ACC112 (cell line): Measurements from ENCODE around the gene CNOT1.
A peak's percentile ranks its signal among the peaks of the same experiment; 100 is the strongest.
"Not testable (repeated sequence)": the region's sequence is repeated elsewhere in the genome, so short reads cannot be mapped to it uniquely, and the experiment has no call there.

ENCODE experiments used
- H2AFZ ChIP-seq: fragments of 200-600 bp; sonication (generic); one replicate; pipeline ENCODE4 v1.6.0; 2017; ENCODE audit warnings: antibody characterized with exemption, low read length; ENCODE audit not compliant: unreplicated experiment
- H3K27ac ChIP-seq: fragments of 200-600 bp; sonication (generic); 2 replicates; pipeline ENCODE4 v1.5.1; 2014; ENCODE audit warnings: low read depth, mild to moderate bottlenecking, antibody characterized with exemption, low read length, moderate library complexity
- H3K27me3 ChIP-seq: fragments of 200-600 bp; sonication (generic); 2 replicates; pipeline ENCODE4 v1.6.1; 2014; ENCODE audit warnings: mild to moderate bottlenecking, antibody characterized with exemption, low read length, moderate library complexity, mixed read lengths; ENCODE audit not compliant: insufficient read depth
- H3K36me3 ChIP-seq: fragments of 200-600 bp; sonication (generic); 2 replicates; pipeline ENCODE4 v1.6.1; 2016; ENCODE audit warnings: mild to moderate bottlenecking, antibody characterized with exemption, low read length, moderate library complexity, mixed read lengths; ENCODE audit not compliant: insufficient read depth
- H3K4me1 ChIP-seq: fragments of 200-600 bp; sonication (generic); one replicate; pipeline ENCODE4 v1.6.1; 2016; ENCODE audit warnings: low read length, mixed read lengths; ENCODE audit not compliant: insufficient read depth, unreplicated experiment, control insufficient read depth
- H3K4me3 ChIP-seq: fragments of 200-600 bp; sonication (generic); 2 replicates; pipeline ENCODE4 v1.5.1; 2014; ENCODE audit warnings: mild to moderate bottlenecking, low read depth, low read length
- H3K79me2 ChIP-seq: fragments of 200-600 bp; sonication (generic); one replicate; pipeline ENCODE4 v1.6.0; 2016; ENCODE audit warnings: low read length; ENCODE audit not compliant: control insufficient read depth, unreplicated experiment, insufficient read depth

Gene CNOT1

GRCh38 chr16:58638148-58639036 lies 8.8 kb upstream of the CNOT1 start:
- H3K36me3 ChIP-seq: no peaks in the 10 kb centered on the region

GRCh38 chr16:58637021-58637420 lies 7.4 kb upstream of the CNOT1 start:
- not testable (repeated sequence) for H3K79me2 ChIP-seq, H3K4me1 ChIP-seq, H3K27me3 ChIP-seq, H2AFZ ChIP-seq, H3K4me3 ChIP-seq, H3K27ac ChIP-seq, H3K36me3 ChIP-seq

More at GRCh38 chr16:58638148-58639036, 8.8 kb upstream of the CNOT1 start:
- H3K27ac ChIP-seq: no peak overlapping the region
- peaks cover 5% of the 10 kb centered on the region for H3K4me1 ChIP-seq
- H3K27me3 ChIP-seq: no peaks in the 10 kb centered on the region
- H3K4me3 ChIP-seq: no peak overlapping the region
- no peak overlapping the region for H2AFZ ChIP-seq
- no peaks in the 10 kb centered on the region for H3K79me2 ChIP-seq

- Histone ChIP-seq H3K4me3 (no peak overlapping the region), H3K27me3 (no peaks in the 10 kb centered on the region), H3K79me2 (no peaks in the 10 kb centered on the region), H2AFZ (no peak overlapping the region), H3K36me3 (no peaks in the 10 kb centered on the region), H3K27ac (no peak overlapping the region), H3K4me1 (peaks cover 5% of the 10 kb centered on the region)
Measured at GRCh38 chr16:58636466-58636865, 6.8 kb upstream of the CNOT1 start.

DNA sequence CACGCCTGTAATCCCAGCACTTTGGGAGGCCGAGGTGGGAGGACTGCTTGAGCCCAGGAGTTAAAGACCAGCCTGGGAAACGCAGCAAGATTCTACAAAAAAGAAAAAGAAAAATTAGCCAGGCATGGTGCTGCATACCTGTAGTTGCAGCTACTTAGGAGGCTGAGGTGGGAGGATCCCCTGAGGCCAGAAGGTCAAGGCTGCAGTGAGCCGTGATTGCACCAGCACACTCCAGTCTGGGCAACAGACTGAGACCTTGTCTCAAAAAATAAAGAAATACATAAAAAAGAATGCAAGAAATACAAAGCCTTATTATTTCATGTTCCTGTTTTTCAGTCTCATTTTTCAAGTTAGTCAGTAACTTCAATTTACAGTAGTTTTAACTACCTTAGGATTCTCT lies 5.9 kb upstream of the CNOT1 start:
- no peaks in the 10 kb centered on the region for H3K79me2 ChIP-seq
- no peaks in the 10 kb centered on the region for H3K36me3 ChIP-seq
- H3K4me1 ChIP-seq: peaks cover 8% of the 10 kb centered on the region
- no peak overlapping the region for H3K27ac ChIP-seq
- no peak overlapping the region for H2AFZ ChIP-seq
- no peaks in the 10 kb centered on the region for H3K27me3 ChIP-seq
- no peak overlapping the region for H3K4me3 ChIP-seq

- H3K27ac ChIP-seq: no peak overlapping the region
- peaks cover 8% of the 10 kb centered on the region for H3K4me1 ChIP-seq
- no peaks in the 10 kb centered on the region for H3K36me3 ChIP-seq
- no peak overlapping the region for H2AFZ ChIP-seq
- no peaks in the 10 kb centered on the region for H3K27me3 ChIP-seq
- no peak overlapping the region for H3K4me3 ChIP-seq
- peaks cover 3% of the 10 kb centered on the region for H3K79me2 ChIP-seq
Measured at GRCh38 chr16:58634265-58634802, 4.7 kb upstream of the CNOT1 start.

- Histone ChIP-seq H3K27ac (peak overlapping the region; percentile 95), H3K79me2 (peaks cover 54% of the 10 kb centered on the region), H3K4me1 (peaks cover 2% of the 10 kb centered on the region), H2AFZ (peak overlapping the region; percentile 3), H3K4me3 (peak overlapping the region; percentile 86), H3K27me3 (no peaks in the 10 kb centered on the region), H3K36me3 (peaks cover 4% of the 10 kb centered on the region; the same call in 1 of the 2 replicates)
Measured at GRCh38 chr16:58628845-58629732, 537 bp downstream of the CNOT1 start.

- no peak overlapping the region for H3K4me3 ChIP-seq
- no peak overlapping the region for H2AFZ ChIP-seq
- peaks cover 10% of the 10 kb centered on the region for H3K36me3 ChIP-seq
- no peaks in the 10 kb centered on the region for H3K27me3 ChIP-seq
- H3K79me2 ChIP-seq: peaks cover 96% of the 10 kb centered on the region
- H3K27ac ChIP-seq: no peak overlapping the region
- H3K4me1 ChIP-seq: no peaks in the 10 kb centered on the region
Measured at GRCh38 chr16:58624209-58624608, 5.4 kb downstream of the CNOT1 start.

- Histone ChIP-seq H3K27me3 (no peaks in the 10 kb centered on the region), H3K4me3 (no peak overlapping the region), H2AFZ (no peak overlapping the region), H3K36me3 (peaks cover 22% of the 10 kb centered on the region), H3K4me1 (peaks cover 4% of the 10 kb centered on the region), H3K79me2 (peaks cover 95% of the 10 kb centered on the region), H3K27ac (no peak overlapping the region)
Measured at GRCh38 chr16:58620396-58620795, 9.2 kb downstream of the CNOT1 start.

DNA sequence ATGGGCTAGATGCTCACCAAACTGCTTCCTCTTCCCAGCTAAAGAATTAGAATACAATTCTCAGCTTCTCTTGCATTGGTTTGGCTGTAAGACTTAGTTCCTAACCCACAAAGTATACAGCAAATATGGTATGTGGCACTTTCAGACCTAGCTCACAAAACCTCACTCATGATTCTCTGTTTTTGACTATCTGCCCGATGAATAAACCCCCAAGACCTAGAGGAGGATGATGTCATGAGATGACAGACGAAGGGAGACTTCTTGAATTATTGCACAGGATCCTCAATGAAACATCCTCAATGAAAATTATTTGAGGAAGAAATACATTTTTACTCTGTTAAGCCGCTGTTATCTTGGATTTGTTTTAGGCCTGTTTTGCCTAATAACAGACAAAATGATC lies 14.3 kb downstream of the CNOT1 start:
- H3K79me2 ChIP-seq: peaks cover 89% of the 10 kb centered on the region

GRCh38 chr16:58614860-58615259 lies 14.8 kb downstream of the CNOT1 start:
- Histone ChIP-seq H3K4me3 (no peak overlapping the region), H3K27ac (peak overlapping the region; percentile 67), H3K36me3 (peaks cover 18% of the 10 kb centered on the region), H3K79me2 (peaks cover 89% of the 10 kb centered on the region), H3K4me1 (peaks cover 22% of the 10 kb centered on the region), H2AFZ (no peak overlapping the region), H3K27me3 (no peaks in the 10 kb centered on the region)

More for the DNA sequence above, 14.3 kb downstream of the CNOT1 start:
- Histone ChIP-seq H3K36me3 (peaks cover 20% of the 10 kb centered on the region), H3K27ac (peak overlapping the region; percentile 67), H3K4me1 (peaks cover 22% of the 10 kb centered on the region), H3K4me3 (no peak overlapping the region), H2AFZ (no peak overlapping the region), H3K27me3 (no peaks in the 10 kb centered on the region)
